CD14-positive monocyte (primary cell): ENCODE measurements around the gene COPS9. TPM values are rescaled to one million over a fixed set of nuclear protein-coding genes. Genes with fewer than 3 reads are reported as not detected.

Experiments used
- DNase-seq, 3 donors: peaks; one replicate each; pipeline ENCODE4 v3.0.0-alpha.2; 2011 to 2022
- H2AFZ ChIP-seq: 2 replicates; pipeline ENCODE4 v1.6.0; 2012; ENCODE audit warnings: mild to moderate bottlenecking, low read depth, low read length, inconsistent platforms; ENCODE audit not compliant: insufficient read depth, poor library complexity, severe bottlenecking
- H3K27ac ChIP-seq, 2 donors: 1 replicate in 1 of 2; 2 replicates in 1 of 2; pipeline ENCODE4 v1.5.1; 2012 to 2013; ENCODE audit warnings: low read length in 2 of 2, control low read depth in 1 of 2, inconsistent platforms in 1 of 2, low read depth in 1 of 2, mild to moderate bottlenecking in 1 of 2
- H3K27me3 ChIP-seq, 2 donors: one replicate each; pipeline versions ENCODE4 v1.6.0 to v1.6.1; 2011 to 2013; ENCODE audit warnings: low read length in 2 of 2; ENCODE audit not compliant: control insufficient read depth in 2 of 2, insufficient read depth in 2 of 2
- H3K36me3 ChIP-seq, 2 donors: replicated peaks in 1 of 2; 1 replicate in 1 of 2; 2 replicates in 1 of 2; pipeline versions ENCODE4 v1.5.1 to v1.6.1; 2012 to 2013; ENCODE audit warnings: low read length in 2 of 2, control low read depth in 1 of 2, inconsistent platforms in 1 of 2, mild to moderate bottlenecking in 1 of 2; ENCODE audit not compliant: insufficient read depth in 2 of 2, control insufficient read depth in 1 of 2
- H3K4me1 ChIP-seq, 2 donors: 1 replicate in 1 of 2; 2 replicates in 1 of 2; pipeline versions ENCODE4 v1.5.1 to v1.6.1; 2012 to 2013; ENCODE audit warnings: low read length in 2 of 2, control low read depth in 1 of 2, inconsistent platforms in 1 of 2, mild to moderate bottlenecking in 1 of 2, moderate library complexity in 1 of 2; ENCODE audit not compliant: insufficient read depth in 2 of 2, control insufficient read depth in 1 of 2
- H3K4me2 ChIP-seq: replicated peaks from 2 replicates; pipeline ENCODE3; 2012; ENCODE audit warnings: low read length, moderate library complexity, mild to moderate bottlenecking; ENCODE audit not compliant: poor library complexity, severe bottlenecking; ENCODE audit errors: extremely low read depth
- H3K4me3 ChIP-seq, 3 experiments: fragments of 200-600 bp in 1 of 3; sonication (generic) in 1 of 3; replicated peaks in 1 of 3; 1 replicate in 2 of 3; 2 replicates in 1 of 3; pipeline ENCODE4 v1.5.1; 2011 to 2013; ENCODE audit warnings: low read length in 3 of 3, mild to moderate bottlenecking in 3 of 3, control low read depth in 2 of 3, low read depth in 2 of 3, inconsistent platforms in 1 of 3, moderate library complexity in 1 of 3
- H3K79me2 ChIP-seq: 2 replicates; pipeline ENCODE4 v1.6.0; 2012; ENCODE audit warnings: mild to moderate bottlenecking, control low read depth, inconsistent platforms, low read length, moderate library complexity; ENCODE audit not compliant: insufficient read depth
- H3K9ac ChIP-seq: 2 replicates; pipeline ENCODE4 v1.6.0; 2017; ENCODE audit warnings: low read length, mild to moderate bottlenecking; ENCODE audit not compliant: insufficient read depth, poor library complexity, severe bottlenecking
- H3K9me3 ChIP-seq, 2 donors: replicated peaks in 1 of 2; 1 replicate in 1 of 2; 2 replicates in 1 of 2; pipeline versions ENCODE4 v1.5.1 to v1.6.1; 2012 to 2013; ENCODE audit warnings: low read length in 2 of 2, control low read depth in 1 of 2; ENCODE audit not compliant: control insufficient read depth in 1 of 2, insufficient read depth in 1 of 2
- H4K20me1 ChIP-seq: 2 replicates; pipeline ENCODE4 v1.6.0; 2012; ENCODE audit warnings: mild to moderate bottlenecking, low read length, control low read depth, moderate library complexity; ENCODE audit not compliant: insufficient read depth
- H3K27ac Mint-ChIP-seq, 7 donors: one replicate each; pipeline ENCODE4 v1.8.0; 2020; ENCODE audit warnings: mild to moderate bottlenecking in 7 of 7, mixed read lengths in 7 of 7, moderate library complexity in 6 of 7, inconsistent platforms in 2 of 7
- H3K27me3 Mint-ChIP-seq, 3 donors: one replicate each; pipeline ENCODE4 v1.8.0; 2021 to 2022; ENCODE audit warnings: low read depth in 3 of 3, mild to moderate bottlenecking in 3 of 3, mixed read lengths in 3 of 3, moderate library complexity in 3 of 3, inconsistent platforms in 1 of 3
- H3K36me3 Mint-ChIP-seq, 2 donors: one replicate each; pipeline ENCODE4 v1.8.0; 2020; ENCODE audit warnings: mixed read lengths in 2 of 2, inconsistent platforms in 1 of 2, mild to moderate bottlenecking in 1 of 2
- H3K4me1 Mint-ChIP-seq: one replicate; pipeline ENCODE4 v1.8.0; 2020; ENCODE audit warnings: mild to moderate bottlenecking, mixed read lengths
- H3K4me3 Mint-ChIP-seq, 2 donors: one replicate each; pipeline ENCODE4 v1.8.0; 2020; ENCODE audit warnings: mild to moderate bottlenecking in 2 of 2, mixed read lengths in 2 of 2, moderate library complexity in 1 of 2
- H3K9me3 Mint-ChIP-seq, 7 donors: one replicate each; pipeline ENCODE4 v1.8.0; 2020 to 2022; ENCODE audit warnings: mixed read lengths in 7 of 7, mild to moderate bottlenecking in 6 of 7, moderate library complexity in 6 of 7, inconsistent platforms in 2 of 7
- CTCF ChIP-seq: fragments of 200-600 bp; IDR thresholded peaks from one replicate; pipeline ENCODE4 v1.8.0; 2022; ENCODE audit warnings: antibody characterized with exemption, mild to moderate bottlenecking
- WGBS: methylation state at CpG from one replicate; pipeline ENCODE4 v1.1.5; 2013; ENCODE audit warnings: missing lambda C conversion rate; ENCODE audit not compliant: insufficient coverage; 5-methylcytosine and 5-hydroxymethylcytosine counted together
- intact Hi-C, 2 donors: fragments of 100-400 bp; cut with micrococcal nuclease; formaldehyde crosslinking; loops; one replicate each; pipeline versions ENCODE4 v1.15.0 to v1.15.1; 2023
- polyA plus RNA-seq, 3 donors: library from polyadenylated mRNA; depleted of rRNA in 1 of 3; unstranded in 2 of 3; stranded (reverse) in 1 of 3; fragments of 300-500 nt in 2 of 3; fragments of >200 nt in 1 of 3; fragmentation: Illumina TruSeq in 2 of 3; gene quantifications; 1 replicate in 2 of 3; 2 replicates in 1 of 3; pipeline ENCODE4 v1.2.3, GENCODE V29; 2012 to 2021

Gene COPS9
- polyA plus RNA-seq, 3 donors = 123 to 300 (median 268) TPM

DNA sequence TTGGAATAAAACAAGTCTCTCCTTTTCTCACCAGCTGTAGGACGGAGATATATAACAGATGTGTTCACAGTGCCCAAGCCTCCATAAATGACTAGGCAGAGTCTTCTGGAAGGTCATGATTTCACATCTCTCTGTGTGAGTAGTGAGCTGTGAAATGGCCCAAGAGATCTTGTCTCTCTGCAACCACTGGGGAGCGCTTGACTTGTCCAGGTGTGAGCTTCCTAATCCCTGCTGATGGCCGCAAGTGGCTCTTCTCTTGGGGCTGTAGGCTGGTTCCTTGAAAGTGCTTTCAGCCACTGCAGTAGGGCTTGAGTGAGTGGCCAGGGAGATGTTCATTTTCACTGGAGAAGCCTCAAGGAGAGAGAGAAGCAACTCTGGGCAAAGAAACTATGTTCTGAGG is 42.5 kb upstream of the COPS9 start:
- no peak for TF ChIP-seq CTCF
- no peaks in the 10 kb centered on the region for H4K20me1 ChIP-seq
- H3K36me3 Mint-ChIP-seq = no peaks in the 10 kb centered on the region
- no peak overlapping the region for H3K4me2 ChIP-seq
- H3K36me3 ChIP-seq = no peaks in the 10 kb centered on the region
- H3K27ac Mint-ChIP-seq = no peak overlapping the region
- intact Hi-C loops = no loop called here
- no peak overlapping the region for H2AFZ ChIP-seq
- no peak overlapping the region for H3K27ac ChIP-seq
- no peaks in the 10 kb centered on the region for H3K9me3 ChIP-seq
- no peaks in the 10 kb centered on the region for H3K79me2 ChIP-seq
- H3K27me3 ChIP-seq = no peaks in the 10 kb centered on the region
- DNase-seq = no peak
- peaks cover 8 to 20% (median 11%) of the 10 kb centered on the region in 3 donors for H3K27me3 Mint-ChIP-seq
- no peaks in the 10 kb centered on the region for H3K4me1 Mint-ChIP-seq
- no peaks in the 10 kb centered on the region for H3K4me1 ChIP-seq
- WGBS = 83% methylated on average over 2 of the region's 3 CpGs
- no peak overlapping the region for H3K4me3 Mint-ChIP-seq
- H3K4me3 ChIP-seq = no peak overlapping the region
- no peak overlapping the region for H3K9ac ChIP-seq
- H3K9me3 Mint-ChIP-seq = peaks cover 0 to 2% (median 0%) of the 10 kb centered on the region in 7 donors

DNA sequence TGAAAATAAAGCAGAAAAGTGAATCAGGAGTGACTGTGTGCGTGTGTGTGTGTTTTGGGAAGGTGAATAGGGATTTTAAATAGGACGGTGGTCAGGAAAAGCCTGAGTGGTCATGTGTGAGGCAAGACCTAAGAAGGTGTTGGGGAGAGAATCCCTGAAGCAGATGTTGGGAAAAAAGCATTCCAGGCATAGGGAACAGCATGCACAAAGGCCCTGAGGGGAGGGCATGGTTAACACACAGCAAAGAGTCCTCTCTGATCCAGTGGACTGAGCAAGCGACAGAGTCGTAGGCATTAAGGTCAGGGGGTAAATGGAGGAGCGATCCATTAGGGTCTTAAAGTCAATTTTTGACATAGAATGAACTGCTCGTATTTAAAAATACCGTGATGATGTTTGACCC is 38.4 kb upstream of the COPS9 start:
- Histone ChIP-seq H3K4me2 (no peak overlapping the region), H3K9me3 (no peaks in the 10 kb centered on the region), H3K4me1 (no peaks in the 10 kb centered on the region), H2AFZ (no peak overlapping the region), H3K9ac (no peak overlapping the region), H3K36me3 (no peaks in the 10 kb centered on the region), H3K27me3 (no peaks in the 10 kb centered on the region), H4K20me1 (no peaks in the 10 kb centered on the region), H3K4me3 (no peak overlapping the region), H3K27ac (no peak overlapping the region), H3K79me2 (no peaks in the 10 kb centered on the region)
- Mint-ChIP-seq H3K9me3 (peaks cover 0 to 4% (median 0%) of the 10 kb centered on the region in 7 donors), H3K4me1 (no peaks in the 10 kb centered on the region), H3K36me3 (no peaks in the 10 kb centered on the region), H3K4me3 (no peak overlapping the region), H3K27me3 (peaks cover 5 to 19% (median 8%) of the 10 kb centered on the region in 3 donors), H3K27ac (no peak overlapping the region)
- DNase-seq = no peak
- 89% methylated on average over 6 of the region's 7 CpGs for WGBS
- intact Hi-C loops = no loop called here
- no peak for TF ChIP-seq CTCF
